LoVo (cell line): ENCODE measurements around the gene TMPRSS9.
"Not testable (repeated sequence)": the region's sequence is repeated elsewhere in the genome, so short reads cannot be mapped to it uniquely, and the experiment has no call there.

ENCODE experiments used
- DNase-seq: peaks from one replicate; pipeline ENCODE4 v3.0.0-alpha.2; 2016; ENCODE audit warnings: low spot score

TMPRSS9 gene

DNA sequence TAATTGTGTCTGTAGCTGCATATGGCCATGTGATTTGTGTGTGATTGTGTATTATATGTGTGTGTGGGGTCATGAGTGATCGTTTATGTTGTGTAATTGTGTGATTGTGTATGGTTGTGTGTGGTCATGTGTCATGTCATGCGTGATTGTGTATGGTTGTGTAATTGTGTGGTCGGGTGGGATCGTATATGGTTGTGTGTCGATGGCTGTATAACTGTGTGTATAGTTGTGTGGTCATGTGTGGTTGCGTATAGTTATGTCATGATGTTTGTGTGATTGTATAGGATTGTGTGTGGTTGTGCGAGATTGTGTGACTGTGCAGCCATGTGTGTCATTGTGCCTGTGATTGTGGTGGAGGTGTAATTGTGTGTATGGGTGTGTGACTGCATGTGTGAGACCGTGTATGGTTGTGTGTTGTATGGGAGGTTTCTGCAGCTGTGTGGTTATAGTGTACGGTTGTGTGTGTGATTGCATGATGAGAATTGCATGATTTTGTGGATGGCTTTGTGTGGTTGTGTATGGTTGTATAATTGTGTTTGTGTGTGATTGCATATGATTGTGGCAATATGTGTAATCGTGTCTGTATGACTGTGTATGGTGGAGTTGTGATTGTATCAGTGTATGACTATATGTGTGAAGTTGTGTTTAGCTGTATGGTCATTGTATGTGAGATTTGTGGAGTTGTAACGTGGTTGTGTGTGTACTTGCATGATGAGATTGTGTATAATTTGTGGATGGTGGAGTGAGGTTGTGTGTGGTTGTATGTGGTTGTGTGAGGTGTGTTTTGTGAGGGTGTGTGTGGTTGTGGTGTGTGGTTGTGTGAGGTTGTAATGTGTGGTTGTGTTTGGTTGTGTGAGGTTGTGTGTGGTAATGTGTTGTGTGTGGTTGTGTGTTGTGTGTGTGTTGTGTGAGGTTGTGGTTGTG is 2.2 kb downstream of the TMPRSS9 start:
- DNase-seq = no peak

DNA sequence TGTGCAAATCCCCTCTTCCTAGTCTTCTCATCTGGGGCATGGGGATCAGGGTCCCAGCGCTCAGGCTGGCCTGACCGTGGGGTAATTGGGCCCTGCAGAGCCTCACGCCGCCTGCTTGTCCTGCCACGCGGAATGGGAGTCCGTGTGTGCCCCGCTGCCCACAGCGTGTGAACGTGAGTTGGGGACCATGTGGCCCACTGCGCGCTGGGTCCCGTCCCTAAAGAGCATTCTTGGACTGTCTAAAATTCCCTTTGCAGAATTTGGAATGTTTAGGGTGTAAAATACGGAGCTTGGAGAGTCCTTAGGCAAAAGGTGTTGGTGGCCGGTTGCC is 2.9 kb downstream of the TMPRSS9 start:
- no peak for DNase-seq

DNA sequence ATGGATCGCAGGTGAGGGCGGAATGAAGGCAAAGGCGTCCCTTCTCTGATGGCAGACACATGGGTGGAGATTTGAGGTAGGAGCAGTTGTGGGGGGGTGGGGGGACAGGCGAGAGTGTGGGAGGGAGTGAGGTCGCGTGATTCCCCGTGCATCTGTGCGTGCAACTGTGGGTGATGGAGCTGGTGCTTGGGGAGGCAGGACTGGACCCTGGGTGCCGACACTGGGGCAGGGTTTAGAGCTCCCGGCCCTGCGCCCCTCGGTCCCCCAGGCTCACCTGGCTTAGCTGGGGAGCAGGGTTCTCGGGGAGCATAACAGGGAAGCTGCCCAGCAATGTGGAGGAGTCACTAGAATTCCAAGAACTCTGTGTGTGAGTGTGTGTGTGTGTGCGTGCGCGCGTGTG is 3.4 kb downstream of the TMPRSS9 start:
- no peak for DNase-seq

DNA sequence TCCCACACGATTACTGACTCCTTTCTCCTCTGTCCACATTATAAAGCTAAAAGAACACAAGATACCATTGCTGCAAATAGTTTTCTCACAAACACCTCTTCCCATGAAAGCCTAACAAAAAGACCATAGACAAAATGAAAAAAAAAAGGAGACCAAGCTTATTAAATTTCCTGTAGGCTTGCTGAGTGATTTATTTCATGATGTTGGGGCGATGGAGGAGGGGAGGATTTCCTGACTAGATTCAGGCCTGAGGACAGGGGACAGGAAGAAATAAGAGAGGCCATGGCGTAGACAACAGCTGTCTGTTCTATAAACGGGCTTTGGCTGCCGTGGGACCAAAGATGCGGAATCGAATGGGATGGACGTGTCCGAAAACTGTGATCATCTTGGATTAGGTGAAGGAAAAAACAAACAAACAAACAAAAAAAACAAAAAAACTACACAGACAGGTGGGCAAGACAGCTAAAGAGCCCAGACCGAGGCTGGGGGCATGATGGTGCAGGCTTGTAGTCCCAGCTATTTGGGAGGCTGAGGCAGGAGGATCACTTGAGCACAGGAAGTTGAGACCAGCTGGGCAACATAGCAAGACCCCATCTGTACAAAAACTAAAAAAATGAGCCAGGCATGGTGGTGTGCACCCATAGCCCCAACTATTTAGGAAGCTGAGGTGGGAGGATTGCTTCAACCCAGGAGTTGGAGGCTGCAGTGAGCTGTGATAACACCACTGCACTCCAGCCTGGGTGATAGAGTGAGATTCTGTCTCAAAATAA is 5.3 kb downstream of the TMPRSS9 start:
- DNase-seq = no peak

DNA sequence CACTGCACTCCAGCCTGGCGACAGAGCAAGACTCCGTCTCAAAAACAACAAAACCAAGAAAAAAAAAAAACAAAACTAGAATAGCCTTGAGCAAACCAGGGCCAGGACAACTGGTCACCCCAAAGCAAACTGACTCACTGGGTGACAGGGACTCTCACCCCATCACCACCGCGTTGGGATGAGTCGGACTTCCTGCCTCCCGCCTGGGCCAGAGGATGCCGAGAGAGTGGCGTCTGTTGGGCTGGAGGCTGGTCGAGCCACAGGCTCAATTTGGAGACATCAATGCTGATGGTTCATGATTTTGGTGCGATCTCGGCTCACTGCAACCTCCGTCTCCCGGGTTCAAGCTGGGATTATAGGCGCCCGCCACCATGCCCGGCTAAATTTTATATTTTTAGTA is 11.6 kb downstream of the TMPRSS9 start:
- DNase-seq = no peak

DNA sequence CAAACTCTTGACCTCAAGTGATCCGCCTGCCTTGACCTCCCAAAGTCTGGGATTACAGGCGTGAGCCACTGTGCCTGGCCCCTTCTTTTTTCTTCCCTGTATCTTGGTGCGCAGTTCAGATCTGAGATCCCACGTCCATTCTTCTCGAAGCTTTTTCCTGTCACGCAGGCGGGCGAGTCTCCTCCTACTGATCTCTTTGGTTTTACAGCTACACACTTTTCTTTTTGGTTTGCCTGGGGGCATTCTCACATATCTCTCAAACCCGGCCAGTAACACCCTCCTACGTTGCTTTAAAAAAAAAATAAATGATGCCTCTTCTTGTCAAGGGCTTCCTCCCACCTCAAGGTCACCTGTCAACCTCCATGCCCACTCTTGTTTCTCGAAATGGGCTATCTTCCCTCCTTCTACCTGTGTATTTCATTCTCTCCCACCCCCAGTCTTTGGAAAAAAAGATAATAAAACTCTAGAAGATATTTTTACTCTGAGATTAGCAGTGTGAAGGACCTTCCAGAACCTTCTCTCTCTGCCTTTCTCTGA is 12.1 kb downstream of the TMPRSS9 start:
- no peak for DNase-seq

DNA sequence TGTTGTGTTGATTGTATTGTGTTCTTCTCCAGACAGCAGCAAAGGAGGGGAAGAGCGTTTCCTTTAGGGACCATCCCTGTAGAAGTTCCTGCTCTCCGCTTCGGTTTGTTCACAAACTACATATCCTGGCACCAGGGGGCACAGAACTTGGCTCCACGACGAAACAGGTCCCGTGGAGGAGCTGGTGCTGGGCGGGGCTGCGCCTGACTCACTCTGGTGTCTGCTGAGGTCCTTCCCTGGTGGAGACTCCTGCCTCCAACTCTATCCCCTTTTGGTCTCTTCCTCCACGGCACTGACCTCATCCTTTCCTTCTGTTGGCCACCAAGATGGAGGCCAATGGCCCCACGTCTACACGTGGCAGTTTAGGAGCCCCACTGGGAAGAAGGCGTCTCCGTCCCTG is 14.7 kb downstream of the TMPRSS9 start:
- peak; percentile 41 for DNase-seq

DNA sequence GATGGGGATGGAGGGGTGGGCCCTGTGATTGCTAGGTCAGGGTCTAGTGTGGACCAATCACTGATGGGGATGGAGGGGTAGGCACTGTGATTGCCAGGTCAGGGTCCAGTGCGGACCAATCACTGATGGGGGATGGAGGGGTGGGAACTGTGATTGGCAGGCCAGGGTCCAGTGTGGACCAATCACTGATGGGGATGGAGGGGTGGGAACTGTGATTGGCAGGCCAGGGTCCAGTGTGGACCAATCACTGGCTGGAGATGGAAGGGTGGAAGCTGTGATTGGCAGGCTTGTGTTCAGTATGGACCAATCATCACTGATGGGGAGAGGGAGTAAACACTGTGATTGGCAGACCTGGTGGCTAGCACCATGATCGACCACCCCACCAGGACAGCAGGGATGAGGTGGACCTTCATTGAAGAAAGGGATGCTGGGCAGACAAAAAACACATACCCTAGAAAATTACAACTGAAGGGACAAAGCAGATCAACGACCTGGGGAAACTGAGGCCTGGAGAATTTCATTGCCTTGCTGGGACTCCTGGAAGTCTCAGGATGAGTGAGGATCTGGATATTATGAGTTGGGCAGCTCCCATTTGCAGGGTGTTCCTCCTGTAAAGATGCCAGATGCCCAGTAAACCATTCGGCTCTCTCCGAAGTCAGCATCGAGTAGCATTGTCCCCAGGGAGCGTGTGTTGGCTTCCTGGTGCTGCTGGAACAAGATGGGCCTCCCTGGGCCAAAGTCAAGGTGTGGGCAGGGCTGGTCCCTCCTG is 15.5 kb downstream of the TMPRSS9 start:
- DNase-seq = no peak

DNA sequence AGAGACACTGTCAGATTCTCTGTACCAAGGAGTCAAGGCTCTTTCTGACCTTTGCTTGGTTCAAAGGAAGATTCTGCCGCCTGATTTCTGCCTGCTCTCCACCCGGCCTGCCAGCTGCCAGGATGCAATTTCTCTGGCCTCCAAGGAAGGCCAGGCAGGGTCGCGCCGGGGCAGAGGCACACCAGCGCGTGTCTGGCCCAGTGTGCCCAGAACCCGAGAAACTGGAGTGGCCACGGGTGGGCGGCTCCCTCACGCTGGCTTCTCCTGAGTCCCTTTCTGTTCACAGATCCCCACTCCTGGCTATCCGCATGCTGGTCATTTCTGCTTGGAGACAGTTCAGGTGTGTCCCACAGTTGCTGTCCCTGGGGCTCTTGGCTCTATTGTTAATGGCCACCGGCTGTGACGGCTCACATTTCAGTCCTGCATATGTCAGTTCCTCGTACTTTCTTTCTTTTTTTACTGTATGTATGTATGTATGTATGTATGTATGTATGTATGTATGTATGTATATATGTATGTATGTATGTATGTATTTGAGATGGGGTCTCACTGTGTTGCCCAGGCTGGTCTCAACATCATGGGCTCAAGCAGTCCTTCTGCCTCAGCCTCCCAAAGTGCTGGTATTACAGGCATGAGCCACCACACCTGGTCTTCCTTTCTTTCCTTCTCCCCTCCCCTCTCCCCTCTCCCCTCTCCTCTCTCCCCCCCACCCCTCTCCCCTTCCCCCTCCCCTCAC is 16.9 kb downstream of the TMPRSS9 start:
- DNase-seq = no peak

DNA sequence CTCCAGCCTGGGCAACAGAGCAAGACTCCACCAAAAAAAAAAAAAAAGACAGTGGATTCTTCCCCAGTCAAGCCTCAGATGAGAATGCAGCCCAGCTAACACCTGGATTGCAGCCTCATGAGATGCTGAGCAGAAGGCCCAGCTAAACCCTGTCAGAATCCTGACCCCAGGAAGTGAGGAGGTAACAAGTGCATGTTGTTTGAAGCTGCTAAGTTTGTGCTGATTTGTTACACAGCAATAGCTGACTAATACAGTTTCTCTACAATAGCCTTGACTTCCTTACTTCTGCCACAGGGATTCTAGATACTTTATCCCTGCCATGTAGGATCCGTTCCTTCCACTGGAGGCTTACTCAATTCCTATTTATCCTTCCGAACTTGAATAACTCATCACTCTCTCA is 20.5 kb downstream of the TMPRSS9 start:
- DNase-seq = no peak

DNA sequence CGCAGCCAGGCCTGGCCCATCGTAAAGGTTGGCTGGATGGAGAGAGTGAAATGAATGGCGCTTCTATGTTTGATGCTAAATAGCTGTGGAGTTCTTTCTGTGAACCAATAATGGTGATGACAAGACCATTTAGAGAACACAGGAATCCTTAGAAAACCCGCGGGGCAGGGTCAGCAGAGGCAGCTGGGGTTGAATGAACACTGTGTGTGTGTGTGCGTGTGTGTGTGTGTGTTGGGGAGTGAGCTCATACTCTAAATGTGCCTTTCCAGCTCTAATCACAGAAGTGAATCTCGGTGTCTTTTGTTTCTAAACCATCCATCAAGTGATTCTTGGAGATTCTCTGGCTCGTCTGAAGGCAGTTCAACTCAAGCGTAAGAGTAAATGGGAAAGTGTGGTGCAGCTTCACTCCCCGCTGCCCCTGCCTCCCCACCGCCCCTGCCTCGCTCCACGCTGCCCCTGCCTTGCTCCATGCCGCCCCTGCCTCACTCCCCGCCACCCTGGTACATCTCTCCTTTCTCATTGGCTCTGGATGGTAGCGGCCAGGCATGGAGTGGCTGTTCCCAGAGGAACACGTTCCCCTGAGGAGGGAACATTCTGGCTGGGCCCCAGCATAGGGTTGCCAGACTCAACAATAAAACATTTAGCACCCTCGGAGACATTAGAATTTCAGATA is 21.2 kb downstream of the TMPRSS9 start:
- no peak for DNase-seq

DNA sequence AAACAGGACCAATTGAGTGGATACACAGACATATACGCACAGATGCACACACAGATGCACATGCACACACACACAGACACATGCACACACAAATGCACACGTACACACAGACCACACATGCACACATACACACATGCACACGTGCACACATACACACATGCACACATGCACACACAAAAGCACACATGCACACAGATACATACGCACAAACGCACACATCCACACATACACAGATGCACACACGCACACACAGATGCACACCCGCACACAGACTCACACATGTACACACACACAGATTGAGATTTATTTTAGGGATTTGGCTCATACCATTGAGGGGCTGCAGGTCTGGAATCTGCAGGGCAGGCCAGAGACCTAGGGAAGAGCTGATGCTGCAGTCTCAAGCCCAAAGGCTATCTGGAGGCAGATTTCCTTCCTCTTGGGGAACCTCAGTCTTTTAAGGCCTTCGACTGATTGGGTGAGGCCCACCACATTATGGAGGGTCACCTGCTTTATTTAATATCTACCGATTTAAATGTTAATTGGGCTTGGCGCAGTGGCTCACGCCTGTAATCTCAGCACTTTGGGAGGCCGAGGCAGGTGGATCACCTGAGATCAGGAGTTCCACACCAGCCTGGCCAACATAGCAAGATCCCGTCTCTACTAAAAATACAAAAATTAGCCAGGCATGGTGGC is 22.6 kb downstream of the TMPRSS9 start:
- no peak for DNase-seq

DNA sequence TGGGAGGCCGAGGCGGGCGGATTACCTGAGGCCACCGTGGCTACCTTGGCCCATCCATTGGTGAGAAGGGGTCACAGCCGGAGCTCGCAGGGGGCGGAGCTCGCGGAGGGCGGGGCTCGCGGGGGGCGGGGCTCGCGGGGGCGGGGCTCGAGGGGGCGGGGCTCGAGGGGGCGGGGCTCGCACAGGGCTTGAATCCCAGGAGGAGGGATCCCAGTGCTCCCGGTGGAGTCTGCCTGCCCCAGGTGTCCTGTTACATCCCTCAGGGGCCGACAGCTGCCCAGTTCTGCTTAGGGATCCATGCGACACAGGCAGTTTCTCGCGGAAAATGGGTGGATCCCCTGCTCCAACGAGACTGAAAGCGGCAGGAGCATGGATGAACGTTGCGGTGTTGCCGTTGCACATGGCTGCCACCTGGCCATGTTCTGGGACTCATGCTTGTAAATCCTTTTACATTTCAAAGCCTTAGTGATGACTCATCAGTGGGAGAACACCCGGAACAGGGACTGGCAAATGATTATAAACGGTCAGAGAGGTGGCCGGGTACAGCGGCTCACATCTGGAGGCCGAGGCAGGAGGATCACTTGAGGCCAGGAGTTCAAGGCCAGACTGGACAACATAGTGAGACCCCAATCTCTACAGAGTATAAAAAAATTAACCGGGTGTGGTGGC is 25.1 kb downstream of the TMPRSS9 start:
- DNase-seq = peak; percentile 82

DNA sequence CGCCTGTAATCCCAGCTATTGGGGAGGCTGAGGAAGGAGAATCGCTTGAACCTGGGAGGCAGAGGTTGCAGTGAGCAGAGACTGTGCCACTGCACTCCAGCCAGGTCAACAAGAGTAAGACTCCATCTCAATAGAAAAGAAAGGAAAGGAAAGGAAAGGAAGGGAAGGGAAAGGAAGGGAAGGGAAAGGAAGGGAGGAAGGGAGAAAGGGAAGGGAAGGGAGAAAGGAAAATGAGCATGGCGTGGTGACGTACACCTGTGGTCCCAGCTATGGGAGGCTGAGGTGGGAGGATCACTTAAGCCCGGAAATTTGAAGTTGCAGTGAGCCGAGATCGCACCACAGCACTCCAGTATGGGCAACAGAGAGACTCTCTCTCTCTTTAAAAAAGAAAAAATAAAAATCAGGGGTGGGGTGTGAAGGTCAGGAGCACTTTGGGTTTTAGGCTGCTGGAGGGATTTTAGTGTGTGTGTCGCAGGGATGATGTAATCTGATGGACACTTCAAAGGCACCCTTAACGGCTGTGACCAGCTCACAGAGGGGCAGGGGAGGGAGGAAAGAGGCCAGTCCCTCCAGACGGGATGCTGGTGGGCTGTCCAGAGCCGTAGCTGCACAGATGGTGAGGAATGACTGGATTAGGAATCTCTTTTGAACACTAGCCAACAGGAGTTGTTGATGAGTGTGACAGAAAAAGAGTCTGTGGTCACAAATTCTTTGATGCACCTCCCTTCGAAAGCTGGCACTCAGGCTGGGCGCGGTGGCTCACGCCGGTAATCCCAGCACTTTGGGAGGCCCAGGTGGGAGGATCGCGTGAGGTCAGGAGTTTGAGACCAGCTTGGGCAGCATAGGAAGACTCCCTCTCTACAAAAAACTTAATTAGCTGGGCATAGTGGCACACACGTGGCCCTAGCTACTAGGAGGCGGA is 27.6 kb downstream of the TMPRSS9 start:
- no peak for DNase-seq

DNA sequence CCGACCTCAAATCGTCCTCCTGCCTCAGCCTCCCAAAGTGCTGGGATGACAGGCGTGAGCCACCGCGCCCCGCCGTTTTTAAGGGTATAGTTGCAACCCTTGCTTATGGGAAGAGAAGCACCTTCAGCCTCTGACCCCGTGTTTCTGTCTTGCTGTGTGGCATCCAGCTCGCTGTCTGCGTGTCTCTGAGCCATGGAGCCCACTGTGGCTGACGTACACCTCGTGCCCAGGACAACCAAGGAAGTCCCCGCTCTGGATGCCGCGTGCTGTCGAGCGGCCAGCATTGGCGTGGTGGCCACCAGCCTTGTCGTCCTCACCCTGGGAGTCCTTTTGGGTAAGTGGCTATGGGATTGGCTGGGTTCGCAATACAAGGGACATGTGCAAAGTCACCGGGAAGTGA is 29.5 kb downstream of the TMPRSS9 start:
- DNase-seq = no peak

DNA sequence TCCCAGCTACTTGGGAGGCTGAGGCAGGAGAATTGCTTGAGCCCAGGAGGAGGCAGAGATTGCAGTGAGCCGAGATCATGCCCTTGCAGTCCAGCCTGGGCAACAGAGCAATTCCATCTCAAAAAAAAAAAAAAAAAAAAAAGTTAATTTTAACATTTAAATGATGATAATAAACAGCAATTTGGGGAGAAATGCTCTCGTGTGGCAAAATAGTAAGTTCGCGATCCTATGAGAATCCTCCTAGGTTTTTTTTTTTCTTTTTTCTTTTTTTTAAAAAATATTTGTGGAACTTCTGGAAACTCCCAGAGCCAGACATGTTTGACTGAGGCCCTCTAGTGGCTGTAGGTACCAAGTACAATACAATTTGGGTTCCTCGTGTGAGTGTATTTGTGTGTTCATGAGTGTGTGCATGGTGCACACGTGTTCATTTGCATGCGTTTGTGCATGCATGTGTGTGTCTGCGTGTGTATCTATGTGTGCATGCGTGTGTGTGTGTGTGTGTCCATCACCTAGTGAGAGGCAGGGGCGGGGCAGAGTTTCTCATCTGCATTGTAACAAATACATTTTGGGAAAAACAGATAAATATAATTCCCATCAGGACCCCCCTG is 31.2 kb downstream of the TMPRSS9 start:
- DNase-seq = peak; percentile 71

DNA sequence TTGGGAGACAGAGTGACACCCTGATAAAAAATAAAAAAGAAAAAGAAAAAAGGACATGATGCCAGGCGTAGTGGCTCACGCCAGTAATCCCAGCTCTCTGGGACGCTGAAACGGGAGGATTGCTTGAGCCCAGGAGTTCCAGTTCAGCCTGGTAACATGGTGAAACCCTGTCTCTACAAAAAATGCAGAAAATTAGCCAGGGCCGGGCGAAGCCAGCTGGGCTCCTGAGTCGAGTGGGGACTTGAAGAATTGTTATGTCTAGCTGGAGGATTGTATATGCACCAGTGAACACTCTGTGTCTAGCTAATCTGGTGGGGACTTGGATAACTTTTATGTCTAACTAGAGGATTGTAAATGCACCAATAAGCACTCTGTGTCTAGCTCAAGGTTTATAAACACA is 32.3 kb downstream of the TMPRSS9 start:
- DNase-seq = no peak

DNA sequence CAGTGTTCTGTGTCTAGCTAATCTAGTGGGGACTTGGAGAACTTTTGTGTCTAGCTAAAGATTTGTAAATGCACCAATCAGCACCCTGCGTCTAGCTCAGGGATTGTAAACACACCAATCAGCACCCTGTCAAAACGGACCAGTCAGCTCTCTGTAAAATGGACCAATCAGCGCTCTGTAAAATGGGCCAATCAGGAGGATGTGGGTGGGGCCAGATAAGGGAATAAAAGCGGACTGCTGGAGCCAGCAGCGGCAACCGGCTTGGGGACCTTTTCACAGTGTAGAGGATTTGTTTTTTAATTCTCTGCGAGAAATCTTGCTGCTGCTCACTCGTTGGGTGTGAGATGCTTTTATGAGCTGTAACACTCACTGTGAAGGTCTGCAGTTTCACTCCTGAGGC is 32.8 kb downstream of the TMPRSS9 start:
- not testable (repeated sequence) for DNase-seq
